Stimulated activated CD4-positive, alpha-beta T cell treated with anti-CD3 and anti-CD28 coated beads, Interleukin-1b, Interleukin-23, amount 100 ng/mL, for 4 hours (primary cell): Measurements from ENCODE around the gene USP20.
A peak's percentile ranks its signal among the peaks of the same experiment; 100 is the strongest.

Experiments used
- DNase-seq, 2 donors: peaks; one replicate each; pipeline ENCODE4 v3.0.0-alpha.2; 2020; ENCODE audit warnings: low read depth in 2 of 2

USP20 gene

DNA sequence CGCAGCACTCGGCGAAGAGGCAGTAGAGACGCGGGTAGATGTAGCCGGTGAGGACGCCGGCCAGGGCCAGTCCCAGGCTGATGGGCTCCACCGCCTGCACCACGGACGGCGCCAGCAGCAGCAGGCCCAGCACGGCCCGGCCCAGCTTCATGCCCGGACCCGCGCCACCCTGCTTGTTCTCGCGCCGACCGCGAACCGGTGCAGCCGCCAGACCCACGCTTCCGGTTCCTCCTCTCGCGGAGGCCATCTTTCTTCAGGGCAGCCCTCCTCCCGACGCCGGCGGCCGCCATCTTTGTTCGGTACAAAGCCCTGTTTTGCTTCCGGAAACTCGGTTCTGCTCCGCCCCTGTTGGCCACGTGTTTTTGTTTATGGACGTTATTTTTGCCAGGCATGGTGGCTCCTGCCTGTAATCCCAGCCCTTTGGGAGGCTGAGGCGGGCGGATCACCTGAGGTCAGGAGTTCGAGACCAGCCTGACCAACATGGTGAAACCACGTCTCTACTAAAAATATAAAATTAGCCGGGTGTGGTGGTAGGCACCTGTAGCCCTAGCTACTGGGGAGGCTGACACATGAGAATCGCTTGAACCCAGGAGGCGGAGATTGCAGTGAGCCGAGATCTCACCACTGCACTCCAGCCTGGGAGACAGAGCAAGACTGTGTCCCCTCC lies 11.2 kb upstream of the USP20 start, which contains the start of gene TOR1A:
Gene TOR1A (minus strand): TSS at position 202 of the 667 bp plus-strand sequence. CDS start 51 bp downstream, at position 151.
- peak; percentile 84 to 86 for DNase-seq

DNA sequence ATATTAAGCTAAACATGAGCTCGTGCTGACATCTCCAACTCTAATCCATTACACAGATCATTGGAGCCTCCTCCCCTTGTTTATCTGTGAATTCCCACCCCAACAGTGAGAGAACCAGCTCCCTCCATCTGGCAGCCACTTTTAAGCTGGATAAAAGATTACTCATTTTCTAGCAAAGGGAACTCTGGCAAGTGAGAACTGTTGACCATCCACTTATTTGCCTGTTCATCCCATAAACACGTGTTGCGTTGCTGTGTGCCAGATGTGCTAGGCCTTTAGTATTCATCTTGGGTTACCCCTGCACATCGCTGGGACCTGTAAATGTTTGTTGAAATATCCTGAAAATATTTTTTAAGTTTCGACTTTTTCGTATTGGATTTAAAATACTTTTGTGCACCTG lies 8.9 kb upstream of the USP20 start:
- DNase-seq = no peak

DNA sequence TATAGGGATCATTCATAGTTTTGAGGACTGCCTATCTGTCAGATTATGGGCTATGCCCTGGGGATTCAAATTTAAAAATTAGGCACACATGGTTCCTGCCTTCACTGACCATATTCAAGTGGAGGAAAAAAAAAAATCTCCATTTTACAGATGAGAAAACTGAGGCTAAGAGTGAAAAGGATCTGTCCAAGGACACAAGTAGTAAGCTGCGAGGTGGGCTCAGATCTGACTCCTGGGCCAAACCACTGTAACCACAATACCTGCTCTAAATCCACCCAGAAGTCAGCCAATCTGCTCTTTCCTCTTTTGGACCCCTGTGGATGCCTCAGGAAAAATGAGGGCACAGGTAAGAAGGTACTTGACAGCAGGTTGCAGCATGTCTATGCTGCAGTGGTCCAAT lies 8.5 kb upstream of the USP20 start:
- no peak for DNase-seq

GRCh38 chr9:129828051-129828450 lies 7.2 kb upstream of the USP20 start:
- DNase-seq = no peak

- no peak for DNase-seq
Measured at GRCh38 chr9:129828969-129829368, 6.3 kb upstream of the USP20 start.

DNA sequence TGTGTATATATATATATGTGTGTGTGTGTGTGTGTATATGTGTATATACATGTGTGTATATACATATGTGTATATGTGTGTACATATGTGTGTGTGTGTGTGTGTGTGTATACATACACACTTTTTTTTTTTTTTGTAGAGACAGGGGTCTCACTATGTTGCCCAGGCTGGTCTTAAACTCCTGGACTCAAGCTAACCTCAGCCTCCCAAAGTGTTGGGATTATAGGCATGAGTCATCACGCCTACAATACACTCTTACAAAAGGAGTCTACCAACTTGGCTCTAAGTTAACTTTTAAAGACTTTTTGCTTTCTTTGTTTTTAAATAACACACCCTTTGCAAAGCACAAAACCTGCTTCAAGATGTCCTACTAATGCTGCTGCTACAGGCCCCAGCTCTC lies 2.3 kb upstream of the USP20 start:
- DNase-seq = no peak

DNA sequence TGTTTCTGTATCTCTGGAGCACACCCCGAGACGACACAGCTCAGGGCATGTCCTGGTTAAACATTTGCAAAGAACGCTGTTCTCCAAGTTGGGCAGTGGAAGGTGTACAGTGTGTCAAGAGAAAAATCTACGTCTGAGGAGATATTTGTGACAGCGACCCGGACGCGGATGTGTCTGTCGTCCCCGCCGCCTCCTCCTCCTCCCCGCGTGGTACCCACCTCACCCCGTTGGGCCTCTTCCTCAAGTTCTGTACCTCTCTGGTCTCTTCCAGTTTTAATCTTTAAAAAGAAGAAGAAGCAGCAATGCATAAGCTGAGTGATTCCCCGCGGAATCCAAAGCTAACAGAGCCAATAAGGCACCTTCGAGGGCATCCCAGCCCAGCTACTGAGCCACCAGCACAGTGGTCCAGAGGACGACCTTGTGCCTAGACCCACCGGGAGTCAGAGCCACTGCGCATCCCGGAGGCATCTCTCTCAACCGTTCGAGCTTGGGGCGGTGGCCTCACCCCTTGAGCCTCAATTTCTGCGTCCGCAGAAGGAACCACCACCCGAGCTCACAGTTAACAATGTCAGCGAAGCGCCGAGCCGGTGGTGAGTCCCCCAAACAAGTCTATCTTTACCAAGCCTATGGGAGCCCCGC lies 650 bp upstream of the USP20 start:
- peak in 1 of 2 donors; percentile 32 for DNase-seq

GRCh38 chr9:129835860-129836223 lies 584 bp downstream of the USP20 start:
- DNase-seq = no peak

- DNase-seq = peak in 1 of 2 donors; percentile 46
Measured at GRCh38 chr9:129836311-129837007, 1.2 kb downstream of the USP20 start.

DNA sequence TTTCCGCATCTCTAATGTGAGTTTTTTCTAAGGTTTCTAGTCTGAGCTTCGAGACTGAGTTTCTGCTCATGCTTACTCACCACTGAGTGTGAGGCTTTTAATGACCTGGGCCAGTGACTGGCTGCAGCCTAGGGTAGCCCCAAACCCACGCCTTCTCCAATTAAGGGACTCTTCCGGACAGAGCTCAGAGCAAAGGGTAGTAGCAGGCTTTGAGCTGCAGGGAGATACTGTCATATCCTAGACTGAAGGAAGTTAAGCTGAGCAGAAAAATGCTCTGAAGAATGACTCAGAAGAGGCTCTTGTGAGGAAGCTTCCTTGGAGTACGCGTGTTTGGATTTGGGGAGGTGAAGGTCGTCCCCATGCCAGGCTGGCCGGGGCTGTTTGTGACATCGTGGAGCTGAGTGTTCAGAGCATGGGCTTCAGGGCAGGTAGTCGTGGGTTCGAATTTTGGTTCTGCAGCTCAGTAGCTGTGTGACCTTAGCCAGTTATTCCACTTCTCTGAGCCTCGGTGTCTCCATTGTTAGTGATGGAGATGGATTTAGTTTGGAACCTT lies 3.5 kb downstream of the USP20 start:
- no peak for DNase-seq

DNA sequence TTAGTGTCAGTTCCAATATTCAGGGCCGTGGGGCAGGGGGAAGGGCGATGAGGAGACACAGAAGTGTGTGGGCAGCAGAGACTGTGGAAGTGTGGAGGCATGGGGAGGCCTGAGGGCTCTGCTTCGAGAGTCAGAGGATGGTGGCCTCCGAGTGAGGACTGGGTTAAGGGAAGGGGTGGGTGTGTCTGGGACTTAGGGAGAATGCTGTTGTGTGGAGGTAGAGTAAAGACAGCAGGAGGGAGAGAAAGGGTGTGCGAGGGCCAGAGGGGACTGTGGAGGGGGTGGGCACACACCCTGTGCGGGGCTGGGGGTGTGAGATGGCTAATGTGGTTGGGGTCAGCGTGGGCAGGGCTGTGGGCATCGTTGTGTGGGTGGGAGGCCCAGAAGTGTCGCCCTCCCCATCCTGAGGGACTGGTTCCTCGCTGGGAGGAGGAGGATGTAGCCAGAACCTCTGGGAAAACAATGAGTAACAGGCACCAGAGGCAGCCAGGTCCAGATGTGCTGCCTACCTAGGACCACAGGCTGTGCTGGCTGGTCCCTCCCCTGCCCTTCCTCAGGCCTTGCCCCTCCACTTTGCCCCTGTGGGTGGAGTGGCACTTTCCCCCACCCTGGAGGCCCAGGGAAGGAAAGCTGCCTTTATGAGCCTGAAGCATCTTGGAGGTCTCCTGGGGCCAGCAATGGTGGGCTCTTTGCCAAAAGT lies 4.2 kb downstream of the USP20 start:
- no peak for DNase-seq

- no peak for DNase-seq
Measured at GRCh38 chr9:129840034-129840433, 4.8 kb downstream of the USP20 start.

- no peak for DNase-seq
Measured at GRCh38 chr9:129841071-129841470, 5.8 kb downstream of the USP20 start.

- DNase-seq = no peak
Measured at GRCh38 chr9:129845373-129845772, 10.1 kb downstream of the USP20 start.

- DNase-seq = no peak
Measured at GRCh38 chr9:129848712-129849441, 13.6 kb downstream of the USP20 start.

DNA sequence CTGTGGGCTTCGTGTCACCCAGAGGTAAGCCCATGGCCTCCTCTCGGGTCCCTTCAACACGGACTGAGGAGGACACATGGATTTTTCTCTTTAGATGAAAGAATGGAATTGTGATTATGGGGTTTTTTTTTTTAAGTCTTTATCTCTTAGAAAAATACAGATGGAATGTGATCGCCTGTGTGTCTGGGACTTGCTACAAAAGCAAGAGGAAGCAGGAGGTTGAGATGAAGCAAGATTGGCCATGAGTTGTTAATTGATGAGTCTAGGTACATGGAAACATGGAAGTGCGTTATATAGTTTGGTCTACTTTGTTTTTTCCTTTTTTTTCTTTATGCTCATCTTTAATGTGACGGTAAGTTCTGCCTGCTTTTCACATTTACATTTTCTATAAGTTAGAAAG lies 14.6 kb downstream of the USP20 start:
- no peak for DNase-seq

DNA sequence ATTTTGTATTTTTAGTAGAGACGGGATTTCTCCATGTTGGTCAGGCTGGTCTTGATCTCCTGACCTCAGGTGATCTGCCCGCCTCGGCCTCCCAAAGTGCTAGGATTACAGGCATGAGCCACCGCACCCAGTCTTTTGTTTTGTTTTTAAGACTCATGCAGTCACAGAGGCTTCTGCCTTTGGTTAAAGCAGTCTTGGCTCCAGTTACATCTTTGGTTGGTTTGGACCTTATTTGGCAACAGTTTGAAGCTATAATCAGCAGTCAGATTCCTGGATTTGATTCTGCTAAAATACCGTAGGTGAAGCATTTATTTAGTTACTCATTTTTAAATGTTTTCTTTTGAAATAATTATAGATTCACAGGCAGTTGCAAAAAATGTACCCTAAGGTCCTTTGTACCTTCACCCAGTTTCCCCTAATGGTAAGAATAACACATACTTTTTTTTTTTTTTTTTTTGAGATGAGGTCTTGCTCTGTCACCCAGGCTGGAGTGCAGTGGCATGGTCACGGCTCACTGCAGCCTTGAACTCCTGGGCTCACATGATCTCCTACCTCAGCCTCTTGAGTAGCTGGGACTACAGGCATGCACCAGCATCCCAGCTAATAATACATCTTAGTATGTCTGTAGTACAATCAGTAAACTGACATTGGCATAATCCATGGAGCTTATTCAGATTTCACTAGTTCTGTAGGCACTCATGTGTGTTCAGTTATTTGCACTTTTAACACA lies 15.7 kb downstream of the USP20 start:
- DNase-seq = no peak

GRCh38 chr9:129851821-129852220 lies 16.6 kb downstream of the USP20 start:
- DNase-seq = no peak

DNA sequence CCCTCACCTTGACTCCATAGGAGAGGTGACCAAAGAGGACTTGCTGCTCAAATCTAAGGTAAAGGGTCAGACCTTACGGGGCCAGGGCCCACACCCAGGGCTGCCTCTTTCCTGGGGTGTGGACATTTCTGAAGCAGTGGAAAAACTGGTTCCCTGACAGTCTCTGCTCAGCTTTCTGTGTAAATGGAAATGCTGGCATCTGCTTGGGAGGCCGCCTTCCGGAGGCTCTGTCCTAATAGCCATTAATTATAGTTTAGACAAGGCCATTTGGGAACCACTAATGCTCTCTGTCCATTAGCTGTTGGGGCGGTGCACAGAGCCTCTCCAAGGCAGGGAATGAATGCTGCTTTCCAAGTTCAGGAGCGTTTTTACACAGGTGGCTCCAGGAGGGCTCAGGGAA lies 17.3 kb downstream of the USP20 start:
- no peak for DNase-seq

GRCh38 chr9:129853614-129854013 lies 18.4 kb downstream of the USP20 start:
- no peak for DNase-seq
